Measurements from ENCODE around the gene PID1.

Gene PID1

DNA sequence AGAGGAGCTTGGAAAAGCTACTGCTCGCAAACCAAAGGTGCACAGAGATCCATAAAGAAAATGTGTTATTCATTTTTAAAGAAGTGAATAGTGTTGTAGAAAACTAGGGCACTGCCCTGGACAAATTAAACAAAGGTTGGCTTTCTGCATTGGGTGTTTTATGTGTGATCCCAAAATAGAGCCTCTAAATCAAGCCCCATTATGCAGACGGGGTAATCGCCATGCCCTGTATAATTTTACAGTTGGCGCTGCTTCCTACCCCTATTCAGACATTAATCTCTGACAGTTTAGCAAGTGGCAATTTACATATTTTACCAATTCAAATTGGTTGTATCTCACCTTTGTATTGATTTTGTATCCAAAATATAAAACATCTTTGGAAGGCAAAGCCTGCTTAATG lies 109.1 kb downstream of the PID1 start:
- DNase-seq: no peak

DNA sequence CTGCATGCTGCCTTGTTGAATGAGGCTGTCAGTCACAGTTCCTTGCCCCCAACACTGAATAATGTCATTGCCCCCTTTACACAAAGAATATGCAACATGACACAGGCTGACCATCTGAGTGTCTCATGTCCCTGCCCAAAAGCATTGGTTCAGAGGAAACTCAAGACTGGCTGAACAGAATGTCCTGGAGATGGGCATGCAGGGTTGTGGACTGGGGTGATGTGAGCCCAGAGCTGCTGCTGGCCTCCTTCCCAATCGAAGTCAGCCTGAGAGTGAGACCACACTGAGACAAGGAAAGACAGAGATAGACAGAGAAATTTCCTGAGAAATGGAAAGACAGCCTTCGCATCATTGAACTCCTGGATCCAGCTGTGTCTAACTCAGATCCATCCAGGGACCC lies 110.1 kb downstream of the PID1 start:
- no peak for DNase-seq

DNA sequence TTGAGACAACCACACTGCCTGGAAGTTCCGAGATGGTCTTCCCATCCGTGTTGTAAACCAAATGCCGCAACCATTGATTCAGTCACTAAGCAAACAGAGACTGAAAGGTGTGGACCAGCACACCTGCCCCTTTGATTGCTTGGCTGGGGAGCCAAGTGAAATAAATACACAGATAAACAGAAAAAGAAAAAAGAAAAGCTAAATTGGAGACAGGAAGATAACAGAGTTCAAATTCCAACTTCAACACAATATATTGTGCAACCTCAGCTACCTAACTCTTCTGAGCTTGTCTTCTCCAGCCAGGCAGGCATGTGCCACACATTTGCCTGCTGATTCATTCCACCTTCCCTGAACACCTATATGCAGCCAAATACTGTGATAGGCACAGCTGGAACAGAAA lies 110.9 kb downstream of the PID1 start:
- no peak for DNase-seq

DNA sequence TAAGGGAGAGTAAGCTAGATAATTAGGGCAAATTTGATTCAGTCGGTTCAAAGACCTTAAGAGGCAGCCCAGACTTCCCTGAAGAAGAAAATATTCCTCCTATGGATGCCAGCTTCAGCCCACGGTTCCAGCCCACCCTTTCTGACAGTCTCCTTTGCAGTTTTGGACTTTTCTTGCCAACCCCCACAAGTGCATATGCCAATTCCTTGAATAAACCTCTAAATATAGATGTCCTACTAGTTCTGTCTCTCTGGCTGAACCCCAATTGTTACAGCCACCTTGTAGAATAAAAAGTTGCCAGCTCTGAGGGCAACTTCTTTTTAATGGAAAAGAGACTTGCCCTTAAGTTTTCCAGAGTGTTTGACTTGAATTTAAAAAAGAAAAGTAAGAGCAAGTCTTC lies 111.7 kb downstream of the PID1 start:
- no peak for DNase-seq

DNA sequence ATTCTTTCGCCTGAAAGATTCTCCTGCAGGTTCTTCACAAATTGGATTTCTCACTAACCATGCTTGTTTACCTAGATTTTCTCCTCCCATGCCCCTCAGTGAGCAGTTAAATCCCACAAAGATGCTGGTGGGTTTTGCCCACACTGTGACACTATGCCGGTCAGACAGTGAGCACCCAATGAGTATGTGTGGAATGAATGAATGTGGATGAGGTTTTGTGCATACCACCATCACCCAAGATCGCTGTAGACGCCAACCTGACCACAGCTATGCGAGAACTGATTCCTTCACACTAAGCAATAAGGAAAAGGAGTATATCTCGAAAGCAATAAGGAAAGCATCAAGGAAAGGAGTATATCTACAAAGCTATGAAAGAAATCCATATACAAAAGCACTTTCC lies 116.7 kb downstream of the PID1 start:
- DNase-seq: no peak

DNA sequence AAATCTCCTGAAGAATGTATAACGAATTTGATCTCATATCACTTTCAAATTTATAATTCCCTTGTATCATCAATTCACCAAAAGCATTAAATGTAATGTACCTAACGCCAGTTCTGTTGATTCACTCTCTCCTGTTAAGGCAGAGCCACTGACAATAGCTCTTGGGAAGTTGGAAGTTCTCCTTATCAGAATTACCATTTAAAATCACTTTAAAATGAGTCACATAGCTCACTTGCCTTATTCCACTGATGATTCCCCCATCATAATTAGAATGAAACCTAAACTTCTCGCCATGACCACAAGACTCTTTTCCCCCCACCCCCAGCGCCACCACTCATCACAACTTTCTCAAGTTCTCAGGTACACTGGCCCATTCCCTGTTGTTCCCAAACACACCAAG lies 117.1 kb downstream of the PID1 start:
- DNase-seq: no peak

DNA sequence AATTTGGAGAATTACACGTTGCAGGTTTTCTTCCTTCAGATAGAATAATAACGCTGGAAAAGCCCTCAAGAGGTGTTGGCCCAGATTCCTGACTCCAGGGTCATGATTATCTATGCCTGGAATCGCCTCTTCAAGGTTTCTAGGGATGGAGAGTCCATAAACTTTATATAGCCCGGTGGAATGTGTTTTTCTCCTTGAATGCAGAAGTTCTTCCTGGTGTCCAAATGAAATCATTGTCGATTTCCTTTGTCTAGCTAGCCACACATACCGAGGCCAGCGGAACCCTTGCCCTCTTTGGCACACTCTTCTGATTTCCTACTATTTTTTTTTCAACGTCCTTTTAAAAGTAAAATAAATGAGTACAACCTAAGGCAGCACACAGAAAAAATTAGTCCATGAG lies 117.8 kb downstream of the PID1 start:
- no peak for DNase-seq

DNA sequence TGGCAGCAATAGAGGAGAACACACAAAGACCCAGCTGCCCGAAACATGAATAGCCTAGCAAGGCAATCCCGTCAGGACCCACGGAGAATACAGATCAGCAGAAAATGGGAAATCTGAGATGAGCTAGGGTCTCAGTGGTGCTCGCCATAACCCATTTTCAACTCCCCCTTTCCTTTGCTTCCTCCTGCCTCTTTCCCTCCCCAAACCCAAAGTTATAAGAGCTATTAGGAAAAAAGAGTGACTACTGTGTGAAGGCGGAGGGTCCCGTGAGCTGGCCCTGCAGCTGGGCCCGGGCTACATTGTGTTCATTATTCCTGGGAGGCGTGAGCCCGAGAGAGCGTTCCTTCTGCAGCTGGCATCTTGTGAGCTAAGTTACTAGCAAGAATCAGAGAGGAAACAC lies 118.4 kb downstream of the PID1 start:
- DNase-seq: no peak

DNA sequence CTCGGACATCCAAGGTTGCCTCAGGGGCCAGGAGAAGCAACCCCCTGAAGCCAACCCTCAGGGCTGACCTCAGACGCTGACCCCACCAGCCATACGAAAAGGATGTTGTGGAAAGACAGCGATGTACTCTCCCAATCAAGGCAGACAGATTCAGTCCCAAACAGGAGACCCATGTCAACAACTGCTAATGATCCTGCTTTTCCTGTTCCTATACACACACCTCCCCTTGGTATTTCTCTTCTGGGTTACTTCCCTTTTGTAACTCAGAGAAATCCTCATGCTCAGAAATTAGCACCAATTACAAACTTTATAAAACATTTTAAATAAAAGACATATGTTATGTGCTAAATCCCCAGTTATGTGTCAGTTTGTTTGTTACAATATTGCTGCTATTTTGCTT lies 120.8 kb downstream of the PID1 start:
- DNase-seq: no peak

DNA sequence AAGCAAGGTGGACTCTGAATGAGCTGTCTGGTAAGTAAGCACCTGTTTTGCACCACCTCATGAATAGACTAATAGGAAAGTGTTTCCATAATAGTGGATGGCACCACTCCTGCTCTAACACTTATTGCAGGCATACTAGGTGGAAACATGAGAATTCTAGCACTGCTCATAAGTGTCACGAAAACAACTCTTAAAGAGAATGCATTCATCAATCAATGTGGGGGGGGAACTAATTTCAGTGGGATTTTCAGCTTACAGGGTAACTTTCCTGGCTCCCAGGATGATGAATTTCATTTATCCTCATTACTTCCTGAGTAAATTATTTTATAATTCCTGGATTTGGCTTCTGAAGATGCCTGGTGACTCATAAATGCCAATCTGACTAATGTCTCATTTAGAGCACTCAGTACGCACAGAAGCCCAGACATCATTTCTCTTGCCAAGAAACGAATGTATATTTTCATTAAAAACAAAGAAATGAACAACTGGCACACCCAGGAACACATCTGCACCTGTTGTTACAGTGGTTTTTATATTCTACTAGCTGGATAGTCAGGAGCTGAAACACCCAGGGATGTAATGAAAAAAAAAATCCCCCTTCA lies 129.6 kb downstream of the PID1 start:
- DNase-seq: no peak

DNA sequence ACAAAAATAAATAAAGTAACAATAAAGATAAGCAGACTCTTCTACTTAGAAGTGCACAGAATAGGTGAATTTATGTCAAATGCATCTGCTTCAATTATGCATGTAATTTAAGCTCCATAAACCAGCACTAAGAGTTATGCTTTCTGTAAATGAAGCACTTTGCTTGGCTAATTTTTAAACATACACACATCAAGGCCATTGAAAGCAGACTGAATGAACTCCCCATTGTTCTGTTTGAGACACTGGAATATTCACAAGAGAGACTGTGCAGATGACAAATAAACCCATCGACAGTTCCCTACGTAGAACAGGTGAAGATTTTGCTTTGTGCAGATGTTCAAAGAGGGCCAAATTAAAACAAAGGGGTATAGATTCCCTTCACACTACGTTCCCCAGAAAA lies 133.4 kb downstream of the PID1 start:
- no peak for DNase-seq

DNA sequence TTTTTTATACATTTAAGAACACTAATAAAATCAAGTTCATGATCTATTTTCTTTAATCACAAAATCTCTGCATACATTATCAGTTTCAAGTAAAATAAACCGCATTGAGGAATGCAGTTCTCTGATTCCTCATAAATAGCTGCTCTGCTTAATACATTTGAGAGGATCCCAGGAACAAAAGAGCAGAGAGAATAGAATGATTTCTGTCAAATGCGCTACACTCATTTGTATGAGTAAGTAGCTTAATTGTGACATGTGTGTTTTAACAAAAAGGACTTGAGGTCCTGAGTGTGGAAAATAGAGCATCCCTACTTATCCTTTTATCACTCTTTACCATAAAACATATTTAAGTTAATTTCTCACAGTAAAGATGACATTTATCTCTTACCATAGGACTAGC lies 134.0 kb downstream of the PID1 start:
- DNase-seq: no peak

DNA sequence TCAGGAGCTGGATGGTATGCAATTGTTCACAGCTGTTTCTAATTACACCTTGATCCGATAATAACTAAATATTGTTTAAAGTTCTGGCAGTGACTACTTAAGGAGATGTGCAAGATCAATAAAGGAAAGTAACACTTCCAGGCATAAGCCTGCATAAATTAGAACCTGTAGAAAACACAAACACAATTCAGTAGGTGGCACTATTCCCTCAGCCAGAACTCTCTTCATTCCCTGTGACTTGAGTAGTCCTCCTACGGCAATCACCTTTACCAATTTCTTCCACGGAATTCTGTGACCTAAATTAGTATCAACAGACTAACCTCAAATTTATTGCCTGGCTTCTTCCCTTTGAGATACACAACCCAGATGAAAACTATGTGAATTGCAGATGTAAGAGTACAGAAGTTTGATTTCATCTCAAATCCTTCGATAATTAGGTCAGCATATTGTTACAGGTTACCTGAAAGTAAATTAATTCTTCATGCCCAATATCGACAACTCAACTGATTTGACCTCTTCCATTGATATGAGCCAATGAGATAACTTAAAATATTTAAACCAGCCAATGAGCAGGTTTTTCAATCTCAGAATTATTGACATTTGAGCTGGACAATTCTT lies 137.8 kb downstream of the PID1 start:
- DNase-seq: no peak

DNA sequence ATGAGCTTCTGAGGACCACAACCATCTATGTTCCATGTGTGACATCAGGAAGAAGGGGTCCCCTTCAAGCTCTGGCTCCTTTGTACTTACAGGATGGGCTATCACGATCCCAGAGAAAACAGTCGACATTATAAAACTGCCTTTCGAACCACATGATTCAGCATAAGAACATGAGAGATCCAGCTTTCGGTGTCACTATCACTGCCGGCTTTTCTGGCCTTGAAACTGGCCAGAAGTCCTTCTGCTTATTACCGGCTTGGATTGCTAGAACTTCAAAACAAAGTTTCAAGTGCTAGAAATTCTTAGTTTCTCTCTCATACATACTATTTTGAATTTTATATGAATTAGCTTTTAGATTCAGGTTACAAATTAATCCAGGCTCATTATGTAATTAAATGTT lies 138.9 kb downstream of the PID1 start:
- DNase-seq: no peak

DNA sequence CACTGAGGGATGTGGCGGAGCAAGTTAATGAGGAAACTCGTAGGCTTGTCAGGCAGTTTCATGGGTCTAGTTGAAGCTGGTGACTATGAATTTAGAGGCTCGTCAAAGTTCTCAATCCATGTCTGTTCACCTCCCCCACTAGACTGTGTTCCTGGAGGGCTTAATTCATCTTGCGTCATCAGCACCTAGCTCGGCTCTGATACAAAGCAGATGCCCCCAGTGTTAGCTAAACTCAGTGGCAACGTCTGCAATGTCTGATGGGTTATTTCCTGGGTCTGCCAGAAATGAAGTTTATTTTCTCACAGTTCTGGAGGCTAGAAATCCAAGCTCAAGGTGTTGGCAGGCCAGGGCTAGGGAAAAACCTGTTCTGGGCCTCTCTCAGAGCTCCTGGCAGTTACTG lies 140.6 kb downstream of the PID1 start:
- DNase-seq: no peak

DNA sequence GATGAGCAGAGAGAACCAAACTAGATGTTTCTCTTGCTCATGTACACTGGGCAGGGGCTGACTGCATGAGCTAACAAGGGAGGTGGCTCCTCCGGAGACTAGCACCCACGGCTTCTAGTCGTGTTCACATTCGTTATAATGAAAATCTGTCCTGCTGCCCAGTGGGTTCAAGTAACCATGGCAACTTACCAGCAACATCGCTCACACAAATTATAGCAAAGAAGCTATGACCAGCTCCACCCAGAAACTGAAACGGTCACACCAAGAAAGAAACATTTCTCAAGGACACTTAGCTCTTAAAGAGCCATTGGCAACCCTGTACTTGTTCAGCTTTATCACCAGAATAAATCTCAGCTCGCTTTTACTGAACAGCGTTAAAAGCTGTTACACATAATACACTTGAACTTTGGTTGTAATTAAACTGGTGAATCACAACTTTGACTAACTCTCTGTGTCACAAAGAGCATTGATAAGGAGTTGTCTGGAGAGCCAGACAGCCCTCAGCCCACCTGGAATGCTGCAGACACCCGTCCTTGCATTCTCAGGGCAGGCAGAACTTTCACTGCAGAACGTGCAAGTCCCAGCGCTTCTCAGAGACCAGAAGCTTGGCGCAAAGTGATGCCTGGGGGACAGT lies 141.2 kb downstream of the PID1 start:
- DNase-seq: no peak

DNA sequence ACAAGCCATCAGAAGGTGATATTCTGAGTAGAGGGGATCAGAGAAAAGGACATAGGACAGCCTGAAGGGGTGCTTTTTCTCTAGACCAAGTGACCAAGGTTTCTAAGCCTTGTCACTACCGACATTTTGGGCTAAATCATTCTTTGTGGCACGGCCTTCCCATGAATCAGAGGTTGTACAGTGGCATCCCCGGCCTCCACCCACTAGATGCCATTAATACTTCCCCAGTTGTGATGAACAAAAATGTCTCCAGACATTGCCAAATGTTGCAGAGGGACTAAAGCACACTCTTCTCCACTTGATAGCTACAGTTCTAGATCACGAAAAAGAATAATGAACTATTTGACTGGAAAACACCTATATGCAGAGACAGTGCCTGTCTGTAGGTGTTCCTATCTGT lies 143.6 kb downstream of the PID1 start:
- no peak for DNase-seq

DNA sequence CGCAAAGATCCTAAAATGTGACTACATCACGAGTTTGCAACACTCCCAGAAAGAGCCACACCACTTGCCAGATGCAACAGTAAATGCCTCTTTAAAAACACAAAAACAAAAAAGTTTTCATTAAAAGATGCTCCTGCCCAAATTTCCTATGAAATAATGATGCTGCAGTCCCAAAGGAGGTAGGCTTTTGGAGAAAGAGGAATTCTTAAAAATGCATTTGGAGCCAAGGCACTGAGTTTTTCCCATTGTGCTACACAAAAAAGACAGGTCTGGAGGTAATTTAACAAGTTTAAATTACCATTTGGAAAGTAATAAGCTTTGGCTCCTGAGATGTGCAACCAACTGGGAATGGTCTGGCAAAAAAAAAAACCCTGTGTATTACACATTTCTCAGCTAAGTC lies 145.0 kb downstream of the PID1 start:
- no peak for DNase-seq

DNA sequence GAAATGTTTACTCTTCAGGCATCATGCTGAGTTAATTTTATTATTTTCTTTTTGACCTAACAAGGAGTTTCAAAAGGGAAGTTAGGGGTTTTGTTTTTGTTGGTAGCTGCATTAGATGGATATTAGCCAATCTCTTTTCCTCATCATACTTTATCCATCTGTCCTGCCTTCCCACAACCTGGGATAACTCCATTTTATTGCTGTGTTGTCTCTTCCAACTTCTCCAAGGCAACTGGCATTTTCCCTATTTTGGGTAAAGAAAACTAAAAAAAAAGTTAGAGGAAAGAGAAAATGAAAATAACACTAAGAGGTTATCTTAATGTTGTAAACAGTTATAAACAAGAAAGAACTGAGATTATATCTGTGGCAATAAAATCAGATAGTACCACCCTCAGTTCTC lies 147.0 kb downstream of the PID1 start:
- DNase-seq: no peak

DNA sequence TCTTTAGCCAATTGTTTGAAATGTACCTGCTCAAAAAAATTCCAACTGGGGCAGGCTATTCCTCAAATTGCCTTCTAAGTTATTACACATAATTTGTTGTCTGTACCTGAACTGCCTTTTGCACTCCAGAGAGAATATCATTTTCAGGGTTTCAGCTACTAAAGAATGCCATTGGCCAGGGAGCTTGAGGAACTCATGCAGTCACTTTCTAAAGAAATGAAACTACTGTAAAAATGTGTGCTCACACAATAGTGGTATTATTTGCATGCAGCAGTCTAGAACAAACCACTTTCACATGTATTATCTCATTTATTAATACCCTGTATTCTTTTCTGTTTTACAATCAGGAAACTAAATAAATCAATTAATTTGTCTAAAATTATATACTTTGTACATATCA lies 152.2 kb downstream of the PID1 start:
- DNase-seq: no peak

DNA sequence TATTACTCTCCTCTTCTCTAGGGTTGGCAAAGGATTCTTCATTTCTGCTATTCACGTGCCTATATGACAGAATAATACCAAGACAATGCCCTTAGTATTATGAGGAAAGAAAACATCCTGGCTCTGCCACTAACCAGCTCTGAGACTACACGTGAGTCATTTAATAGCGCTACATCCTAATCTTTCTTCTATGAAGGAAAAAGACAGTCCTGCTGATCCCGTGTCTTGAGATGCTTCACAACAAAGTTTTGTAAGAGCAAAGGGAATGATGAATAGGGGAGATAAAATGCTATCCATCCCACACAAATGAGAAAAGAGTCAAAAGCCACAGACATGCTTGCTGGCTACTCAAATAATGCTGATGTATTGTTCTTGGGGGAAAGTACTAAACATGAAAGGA lies 152.8 kb downstream of the PID1 start:
- no peak for DNase-seq

DNA sequence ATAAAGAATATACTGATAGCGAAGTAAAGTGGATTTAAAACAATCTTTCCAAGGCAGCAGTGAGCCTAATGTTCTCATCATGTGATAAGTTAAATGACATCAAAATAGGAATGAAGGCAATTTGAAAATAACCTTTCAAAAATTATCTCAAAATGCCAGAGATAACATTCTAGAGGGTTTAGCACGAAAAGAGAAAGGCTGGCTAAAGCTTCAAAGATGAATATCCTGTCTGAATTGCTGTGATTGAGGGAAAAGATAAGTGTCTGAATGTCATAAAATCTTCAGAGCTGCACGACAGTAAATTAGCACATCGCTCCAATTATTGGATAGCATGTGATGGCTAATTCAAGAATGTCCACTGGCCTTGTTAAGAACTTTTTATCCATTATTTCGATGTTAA lies 159.3 kb downstream of the PID1 start:
- no peak for DNase-seq

DNA sequence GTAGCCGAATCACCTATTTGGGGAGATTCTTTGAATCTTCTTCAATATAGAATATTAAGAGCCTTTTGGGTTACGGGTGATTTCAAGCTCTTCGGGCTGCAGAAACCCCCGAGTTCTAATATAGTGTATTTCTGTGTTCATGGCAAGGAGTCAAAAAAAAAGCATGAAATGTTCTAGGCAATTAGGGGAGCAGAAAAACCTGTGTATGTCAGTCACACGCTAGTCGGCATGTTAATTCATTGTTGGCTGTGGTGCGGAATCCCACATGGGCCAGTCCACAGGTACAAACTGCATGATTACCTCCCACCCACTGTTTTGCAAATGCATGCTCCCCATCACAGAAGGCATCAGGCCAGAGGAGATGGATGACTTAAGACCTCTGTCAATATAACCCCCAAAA lies 161.9 kb downstream of the PID1 start:
- no peak for DNase-seq

DNA sequence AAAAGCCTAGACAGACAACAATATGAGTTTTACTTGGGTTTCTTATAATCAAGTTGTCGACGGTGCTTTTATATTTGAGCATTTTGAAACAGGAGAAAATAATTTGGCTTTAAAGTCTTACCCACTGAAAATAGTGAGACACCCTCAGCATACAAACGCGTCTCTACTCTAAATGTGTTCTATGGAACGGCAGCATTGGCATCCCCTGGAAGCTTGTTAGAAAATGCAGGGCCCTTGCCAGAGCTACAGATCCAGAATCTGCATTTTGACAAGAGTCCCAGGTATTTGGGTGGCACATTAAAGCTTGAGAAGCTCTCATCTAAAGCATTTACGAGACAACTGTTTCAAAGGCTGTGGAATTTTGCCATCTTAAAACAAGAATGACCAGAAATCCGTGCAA lies 163.5 kb downstream of the PID1 start:
- DNase-seq: no peak

DNA sequence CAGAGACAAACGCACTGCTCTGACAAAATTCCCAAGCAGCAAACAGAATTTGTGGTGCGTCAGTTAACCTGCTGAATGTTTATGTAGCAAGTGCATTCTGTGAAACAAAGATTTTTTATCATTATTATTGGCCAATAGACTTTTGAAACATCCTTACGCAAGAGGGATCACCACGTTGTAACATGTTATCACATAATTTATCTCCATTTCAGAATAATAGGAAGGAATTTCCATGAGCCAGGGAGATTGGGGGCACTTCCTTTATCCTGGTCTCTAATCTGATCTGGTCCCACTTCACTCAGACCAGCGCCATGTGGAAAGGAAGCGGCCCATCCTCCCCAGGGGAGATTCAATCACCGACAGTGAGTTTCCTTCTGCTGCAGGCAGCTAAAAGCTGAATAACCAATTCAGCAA lies 166.1 kb downstream of the PID1 start:
- DNase-seq: no peak
